ENCODE data around the gene USP3. TPM values are rescaled to one million over a fixed set of nuclear protein-coding genes. Genes with fewer than 3 reads are reported as not detected.

The USP3 gene
- total and polyA plus RNA-seq, 9 donors: 21.1 to 76.0 (median 60.1) TPM

- DNase-seq: no peak
- H3K27ac ChIP-seq: no peak overlapping the region
- H3K27me3 ChIP-seq: no peaks in the 10 kb centered on the region
- intact Hi-C loops (cut with DNase I): no loop called here
- H3K36me3 ChIP-seq: no peaks in the 10 kb centered on the region
- 84 to 97% (median 93%) methylated on average over 6 of the region's 6 CpGs for WGBS, 3 donors
- TF ChIP-seq EP300 (IDR thresholded peaks at IDR 0.05): no peak
- no peak for TF ChIP-seq POLR2A (IDR thresholded peaks at IDR 0.05)
- no peak for TF ChIP-seq CTCF (IDR thresholded peaks at IDR 0.05)
- H3K9me3 ChIP-seq: no peaks in the 10 kb centered on the region
- no peak overlapping the region for H3K4me3 ChIP-seq
- no peaks in the 10 kb centered on the region for H3K4me1 ChIP-seq (ENCODE audit: insufficient read depth)
Measured at GRCh38 chr15:63560741-63561448, 56.5 kb downstream of the USP3 start.

GRCh38 chr15:63564093-63564492 is 59.7 kb downstream of the USP3 start:
- no peaks in the 10 kb centered on the region for H3K9me3 ChIP-seq
- H3K36me3 ChIP-seq: no peaks in the 10 kb centered on the region
- no peak overlapping the region for H3K27ac ChIP-seq
- no peak for DNase-seq
- intact Hi-C loops (cut with DNase I): no loop called here
- H3K4me1 ChIP-seq (ENCODE audit: insufficient read depth): no peaks in the 10 kb centered on the region
- TF ChIP-seq EP300 (IDR thresholded peaks at IDR 0.05): no peak
- 33 to 86% (median 50%) methylated on average over 3 of the region's 3 CpGs for WGBS, 3 donors
- H3K4me3 ChIP-seq: no peak overlapping the region
- H3K27me3 ChIP-seq: no peaks in the 10 kb centered on the region

- intact Hi-C loops (cut with DNase I): no loop called here
- Histone ChIP-seq H3K4me3 (no peak overlapping the region), H3K27ac (no peak overlapping the region), H3K9me3 (no peaks in the 10 kb centered on the region), H3K27me3 (no peaks in the 10 kb centered on the region), H3K4me1 (ENCODE audit: insufficient read depth) (no peaks in the 10 kb centered on the region), H3K36me3 (no peaks in the 10 kb centered on the region)
- WGBS, 3 donors: 78 to 83% (median 79%) methylated on average over 2 of the region's 2 CpGs
- no peak for DNase-seq
- TF ChIP-seq POLR2A (IDR thresholded peaks at IDR 0.05) (no peak), CTCF (IDR thresholded peaks at IDR 0.05) (no peak), EP300 (IDR thresholded peaks at IDR 0.05) (no peak)
Measured at GRCh38 chr15:63565536-63566186, 61.3 kb downstream of the USP3 start.

GRCh38 chr15:63572749-63573464 is 68.5 kb downstream of the USP3 start:
- no peak for DNase-seq
- Histone ChIP-seq H3K27ac (no peak overlapping the region), H3K4me3 (no peak overlapping the region), H3K36me3 (no peaks in the 10 kb centered on the region), H3K4me1 (ENCODE audit: insufficient read depth) (no peaks in the 10 kb centered on the region), H3K9me3 (no peaks in the 10 kb centered on the region), H3K27me3 (no peaks in the 10 kb centered on the region)
- intact Hi-C loops (cut with DNase I): no loop called here
- WGBS, 3 donors: 83 to 90% (median 86%) methylated on average over 7 of the region's 7 CpGs
- no peak for TF ChIP-seq EP300 (IDR thresholded peaks at IDR 0.05)
- no peak for TF ChIP-seq CTCF (IDR thresholded peaks at IDR 0.05)
- no peak for TF ChIP-seq POLR2A (IDR thresholded peaks at IDR 0.05)
